ENCODE measurements around the gene MATN1. TPM values are rescaled to one million over a fixed set of nuclear protein-coding genes. Genes with fewer than 3 reads are reported as not detected.

MATN1 gene
- total RNA-seq, 4 donors from 2014 or later: 0.98 TPM; not detected in 3

DNA sequence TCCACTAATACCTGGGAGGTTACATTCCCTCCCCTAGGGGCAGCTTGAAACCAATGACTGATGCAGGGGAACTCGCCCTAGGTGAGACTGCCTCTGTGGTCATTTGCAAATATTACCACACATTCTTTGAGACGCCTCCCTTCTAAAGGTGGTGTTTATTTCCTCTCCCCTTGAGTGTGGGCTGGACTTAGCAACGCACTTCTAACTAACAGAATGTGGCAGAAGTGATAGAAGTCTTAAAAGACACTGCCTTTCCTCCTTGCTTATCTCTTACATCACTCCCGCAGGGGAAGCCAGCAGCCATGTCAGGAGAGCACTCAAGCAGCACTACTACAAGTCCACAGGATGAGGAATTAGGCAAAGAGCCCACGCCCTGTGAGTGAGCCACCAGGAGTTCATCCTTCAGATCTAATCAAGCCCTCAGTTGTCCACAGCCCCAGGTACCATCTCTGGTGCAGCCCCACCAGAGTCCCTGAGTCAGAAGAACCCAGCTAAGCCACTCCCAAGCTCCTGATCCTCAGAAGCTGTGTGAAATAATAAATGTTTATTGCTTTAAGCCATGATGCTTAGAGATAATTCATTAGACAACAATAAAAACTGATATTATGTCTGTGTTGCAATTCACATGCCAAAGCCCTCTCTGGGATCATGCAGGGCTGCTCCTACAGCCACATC lies 14.8 kb upstream of the MATN1 start:
- peaks cover 3% of the 10 kb centered on the region for H3K4me1 ChIP-seq
- no peak overlapping the region for H3K27ac ChIP-seq
- TF ChIP-seq POLR2A (IDR thresholded peaks at IDR 0.05): no peak
- TF ChIP-seq, protein P1, sequence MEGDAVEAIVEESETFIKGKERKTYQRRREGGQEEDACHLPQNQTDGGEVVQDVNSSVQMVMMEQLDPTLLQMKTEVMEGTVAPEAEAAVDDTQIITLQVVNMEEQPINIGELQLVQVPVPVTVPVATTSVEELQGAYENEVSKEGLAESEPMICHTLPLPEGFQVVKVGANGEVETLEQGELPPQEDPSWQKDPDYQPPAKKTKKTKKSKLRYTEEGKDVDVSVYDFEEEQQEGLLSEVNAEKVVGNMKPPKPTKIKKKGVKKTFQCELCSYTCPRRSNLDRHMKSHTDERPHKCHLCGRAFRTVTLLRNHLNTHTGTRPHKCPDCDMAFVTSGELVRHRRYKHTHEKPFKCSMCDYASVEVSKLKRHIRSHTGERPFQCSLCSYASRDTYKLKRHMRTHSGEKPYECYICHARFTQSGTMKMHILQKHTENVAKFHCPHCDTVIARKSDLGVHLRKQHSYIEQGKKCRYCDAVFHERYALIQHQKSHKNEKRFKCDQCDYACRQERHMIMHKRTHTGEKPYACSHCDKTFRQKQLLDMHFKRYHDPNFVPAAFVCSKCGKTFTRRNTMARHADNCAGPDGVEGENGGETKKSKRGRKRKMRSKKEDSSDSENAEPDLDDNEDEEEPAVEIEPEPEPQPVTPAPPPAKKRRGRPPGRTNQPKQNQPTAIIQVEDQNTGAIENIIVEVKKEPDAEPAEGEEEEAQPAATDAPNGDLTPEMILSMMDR (IDR thresholded peaks at IDR 0.05): no peak
- TF ChIP-seq EP300 (IDR thresholded peaks at IDR 0.05): no peak
- TF ChIP-seq POLR2AphosphoS5 (IDR thresholded peaks at IDR 0.05): no peak
- H3K36me3 ChIP-seq: peaks cover 12% of the 10 kb centered on the region
- WGBS: 73% methylated on average over 5 of the region's 5 CpGs
- H3K9me3 ChIP-seq: no peaks in the 10 kb centered on the region
- H3K4me3 ChIP-seq: no peak overlapping the region
- no peak for DNase-seq (ENCODE audit: low spot score in 2 of 2)
- H3K27me3 ChIP-seq: no peaks in the 10 kb centered on the region

DNA sequence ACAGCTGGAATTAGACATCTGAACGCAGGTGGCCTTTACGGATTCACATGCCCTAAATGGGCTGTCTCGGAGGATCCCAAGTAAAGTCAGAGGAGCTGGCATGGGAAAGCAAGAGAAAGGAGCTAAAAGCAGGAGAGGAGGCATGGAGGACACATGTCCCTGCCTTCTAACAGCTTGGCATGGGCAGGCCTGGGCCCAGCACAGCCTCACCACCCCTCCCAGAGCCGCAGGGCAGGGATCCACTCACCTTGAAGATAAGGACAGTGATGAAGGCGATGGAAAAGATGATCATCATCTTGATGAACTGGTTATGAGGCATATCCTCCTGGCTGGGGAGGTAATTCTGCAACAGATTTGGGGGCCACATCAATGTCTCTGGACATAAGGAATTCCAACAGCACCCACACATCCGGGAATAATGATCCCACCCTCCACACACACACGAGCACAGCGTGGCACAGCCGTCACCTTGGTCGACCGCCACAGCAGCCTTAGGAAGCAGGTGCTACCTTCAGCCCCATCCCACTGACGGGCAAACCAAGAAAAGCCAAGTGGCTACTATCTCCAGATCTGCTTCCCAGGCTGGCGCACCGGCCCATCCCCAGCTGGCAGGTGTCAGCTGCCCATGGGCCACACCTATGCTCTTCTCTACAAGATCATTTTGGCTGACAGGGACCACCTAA lies 14.1 kb upstream of the MATN1 start:
- no peaks in the 10 kb centered on the region for H3K9me3 ChIP-seq
- no peaks in the 10 kb centered on the region for H3K27me3 ChIP-seq
- 69% methylated on average over 14 of the region's 14 CpGs for WGBS
- no peak for DNase-seq (ENCODE audit: low spot score in 2 of 2)
- H3K27ac ChIP-seq: no peak overlapping the region
- no peak overlapping the region for H3K4me3 ChIP-seq
- peaks cover 3% of the 10 kb centered on the region for H3K4me1 ChIP-seq
- TF ChIP-seq POLR2A (IDR thresholded peaks at IDR 0.05) (no peak), EP300 (IDR thresholded peaks at IDR 0.05) (no peak), POLR2AphosphoS5 (IDR thresholded peaks at IDR 0.05) (no peak)
- TF ChIP-seq, protein P1 (IDR thresholded peaks at IDR 0.05): no peak
- H3K36me3 ChIP-seq: peaks cover 12% of the 10 kb centered on the region

DNA sequence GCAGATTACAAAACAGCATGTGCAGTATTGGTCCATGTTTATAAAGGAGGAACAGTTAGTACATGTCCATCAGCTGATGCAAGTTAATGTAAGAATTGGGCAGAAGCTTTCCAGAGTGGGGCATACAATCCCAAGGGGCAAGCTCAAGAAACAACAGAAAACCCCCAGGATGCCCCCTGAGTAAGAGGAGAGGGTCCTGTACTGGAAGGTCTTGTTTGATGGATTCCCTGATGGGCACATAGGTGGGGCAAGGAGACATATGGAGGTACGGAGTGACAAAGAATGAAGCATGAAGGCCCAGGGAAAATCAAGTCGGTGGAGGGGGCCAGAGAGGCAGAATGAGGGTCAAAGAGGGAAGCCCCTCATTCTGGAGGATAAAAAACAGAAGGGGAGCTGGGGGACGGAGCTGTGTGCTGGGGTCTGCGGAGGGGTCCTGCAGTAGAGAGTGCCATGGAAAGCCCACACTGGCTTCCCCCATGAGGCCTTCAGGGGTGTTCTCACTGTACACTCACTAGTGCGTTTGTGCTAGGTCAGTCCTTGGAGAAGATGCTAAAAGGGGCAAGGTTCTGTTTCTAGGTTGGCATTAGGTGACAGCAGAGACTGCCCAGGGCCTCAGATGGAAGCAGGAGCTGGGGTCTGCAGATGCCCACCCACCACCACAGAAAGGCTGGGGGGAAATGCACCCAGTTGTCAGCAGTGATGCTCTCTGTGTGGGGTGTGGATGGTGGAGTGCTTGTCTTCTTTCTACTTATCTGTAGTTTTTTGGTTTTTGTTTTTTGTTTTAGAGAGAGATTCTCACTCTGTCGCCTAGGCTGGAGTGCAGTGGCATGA lies 12.5 kb upstream of the MATN1 start:
- Histone ChIP-seq H3K4me1 (no peaks in the 10 kb centered on the region), H3K9me3 (no peaks in the 10 kb centered on the region), H3K27ac (no peak overlapping the region), H3K27me3 (no peaks in the 10 kb centered on the region), H3K36me3 (peaks cover 12% of the 10 kb centered on the region), H3K4me3 (no peak overlapping the region)
- DNase-seq (ENCODE audit: low spot score in 2 of 2): no peak
- no peak for TF ChIP-seq POLR2AphosphoS5 (IDR thresholded peaks at IDR 0.05)
- TF ChIP-seq POLR2A (IDR thresholded peaks at IDR 0.05): no peak
- TF ChIP-seq, protein P1 (IDR thresholded peaks at IDR 0.05): no peak
- TF ChIP-seq EP300 (IDR thresholded peaks at IDR 0.05): no peak
- 90% methylated on average over 6 of the region's 6 CpGs for WGBS

DNA sequence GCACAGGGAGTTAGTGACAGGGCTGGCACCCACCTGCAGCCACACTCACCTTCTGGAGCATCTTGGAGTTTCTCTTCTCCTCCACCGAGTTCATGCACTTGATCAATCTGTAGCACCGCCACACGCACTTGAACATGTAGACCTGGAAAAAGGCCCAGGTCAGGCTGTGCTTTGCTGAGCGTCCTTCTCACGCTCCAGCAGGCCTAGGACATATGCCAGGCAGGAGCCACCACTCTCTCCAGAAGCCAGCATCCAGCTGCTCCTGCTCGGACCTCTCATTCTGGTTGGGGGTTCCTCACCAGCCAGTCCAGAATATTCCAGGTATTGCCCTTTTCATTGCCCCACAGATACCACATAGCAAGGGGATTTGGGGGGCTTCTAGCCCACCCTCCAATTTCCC lies 11.7 kb upstream of the MATN1 start:
- H3K9me3 ChIP-seq: no peaks in the 10 kb centered on the region
- peaks cover 12% of the 10 kb centered on the region for H3K36me3 ChIP-seq
- H3K27me3 ChIP-seq: no peaks in the 10 kb centered on the region
- no peak for DNase-seq (ENCODE audit: low spot score in 2 of 2)
- H3K27ac ChIP-seq: no peak overlapping the region
- TF ChIP-seq EP300 (IDR thresholded peaks at IDR 0.05) (no peak), POLR2AphosphoS5 (IDR thresholded peaks at IDR 0.05) (no peak), POLR2A (IDR thresholded peaks at IDR 0.05) (no peak)
- TF ChIP-seq, protein P1 (IDR thresholded peaks at IDR 0.05): no peak
- 56% methylated on average over 6 of the region's 6 CpGs for WGBS
- H3K4me1 ChIP-seq: peaks cover 4% of the 10 kb centered on the region
- no peak overlapping the region for H3K4me3 ChIP-seq

DNA sequence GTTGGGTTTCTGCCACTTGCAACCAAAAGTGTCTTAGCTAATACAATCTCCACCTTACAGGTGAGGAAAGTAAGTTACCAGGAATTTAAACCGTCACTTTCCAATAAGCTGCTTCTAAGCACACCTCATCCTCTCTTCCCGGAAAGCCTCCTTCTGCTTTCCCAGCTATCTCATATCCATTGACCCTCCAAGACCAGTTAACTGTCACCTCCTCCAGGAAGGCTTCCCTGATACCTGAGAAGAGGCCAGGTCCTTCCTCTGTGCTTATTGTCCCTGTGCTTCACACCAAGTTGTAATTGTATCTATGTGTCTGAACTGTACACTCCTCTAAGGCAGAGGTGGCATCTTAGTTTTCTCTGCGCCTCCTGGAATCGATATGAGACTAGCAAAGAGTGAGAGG lies 11.2 kb upstream of the MATN1 start:
- Histone ChIP-seq H3K27ac (no peak overlapping the region), H3K36me3 (peaks cover 12% of the 10 kb centered on the region), H3K4me3 (no peak overlapping the region), H3K9me3 (no peaks in the 10 kb centered on the region), H3K4me1 (peaks cover 5% of the 10 kb centered on the region), H3K27me3 (no peaks in the 10 kb centered on the region)
- WGBS: 96% methylated on average over 4 of the region's 4 CpGs
- DNase-seq (ENCODE audit: low spot score in 2 of 2): no peak
- TF ChIP-seq, protein P1 (IDR thresholded peaks at IDR 0.05): no peak
- TF ChIP-seq POLR2A (IDR thresholded peaks at IDR 0.05) (no peak), POLR2AphosphoS5 (IDR thresholded peaks at IDR 0.05) (no peak), EP300 (IDR thresholded peaks at IDR 0.05) (no peak)

All from suprapubic skin (tissue), 4 donors.